ENCODE measurements around the gene BPIFB1. TPM values are rescaled to one million over a fixed set of nuclear protein-coding genes. Genes with fewer than 3 reads are reported as not detected.

BPIFB1 gene
- total and polyA plus RNA-seq, 2 donors (not counting 3 experiments of a cell fraction or from before 2014, with no cell fraction given), result not detected

DNA sequence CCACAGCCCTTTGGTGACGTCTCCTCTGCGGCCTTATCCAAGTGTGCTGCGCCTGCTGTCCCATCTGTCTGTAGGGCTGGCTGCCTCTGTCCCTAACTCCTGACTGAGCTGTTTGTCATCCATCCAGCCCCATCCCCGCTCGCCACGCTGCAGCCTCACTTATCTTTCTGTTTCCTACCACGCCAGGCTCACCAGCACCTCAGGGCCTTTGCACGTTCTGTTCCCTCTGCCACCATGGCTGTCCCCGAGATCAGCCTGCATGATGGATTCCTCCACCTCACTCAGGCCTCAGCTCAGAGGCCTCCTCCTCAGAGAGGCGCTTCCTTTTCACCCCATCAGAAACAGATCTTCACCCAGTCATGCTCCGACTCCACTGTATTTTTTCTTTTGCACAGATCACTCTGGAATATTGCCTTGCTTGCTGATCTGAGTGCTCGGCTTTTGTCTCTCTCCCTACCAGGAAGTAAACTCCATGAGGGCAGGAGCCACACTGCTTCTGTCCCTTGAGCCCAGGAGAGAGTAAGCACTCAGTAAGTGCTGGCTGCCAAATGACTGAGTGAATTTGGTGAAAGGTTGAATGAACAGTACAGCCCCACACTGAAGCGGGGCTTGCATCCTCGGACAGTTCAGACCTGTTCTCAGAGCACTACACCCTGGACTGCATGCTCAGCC lies 34.5 kb downstream of the BPIFB1 start:
- no peak for DNase-seq (ENCODE audit: low read depth, low spot score)
- no peaks in the 10 kb centered on the region for H3K9me3 ChIP-seq (replicated peaks; ENCODE audit: control insufficient read depth, insufficient read depth, low read length)
- no peaks in the 10 kb centered on the region for H3K9me1 ChIP-seq (replicated peaks; ENCODE audit: control insufficient read depth, extremely low read depth, insufficient read depth, low read length)
- no peak for FAIRE-seq
- H3K4me1 ChIP-seq (ENCODE audit: control insufficient read depth, extremely low read depth, insufficient read depth, low read length), result no peaks in the 10 kb centered on the region
- no peak overlapping the region for H3K9ac ChIP-seq (replicated peaks; ENCODE audit: extremely low read depth, insufficient read depth, low read length)
- intact Hi-C loops (cut with micrococcal nuclease) (no loop called here), dilution Hi-C loops (cut with MboI; ENCODE audit: extremely low pct_ligation_motif_present, low sequenced_read_pairs) (no loop called here)
- no peak overlapping the region for H3K4me3 ChIP-seq (replicated peaks in 1 of 3; ENCODE audit: insufficient read depth in 1 of 3, low read depth in 1 of 3, low read length in 3 of 3)
- H3K36me3 ChIP-seq (ENCODE audit: control insufficient read depth in 2 of 2, extremely low read depth in 1 of 2, insufficient read depth in 2 of 2, low read length in 2 of 2), result no peaks in the 10 kb centered on the region
- H3K27ac ChIP-seq (ENCODE audit: insufficient read depth, low read depth, low read length), result no peak overlapping the region
- POLR2A ChIA-PET, result no interaction called here
- H4K20me1 ChIP-seq (replicated peaks; ENCODE audit: control insufficient read depth, extremely low read depth, insufficient read depth, low read length), result no peaks in the 10 kb centered on the region
- TF ChIP-seq POLR2AphosphoS5 (IDR thresholded peaks at IDR 0.05; ENCODE audit: insufficient read depth, low read depth, low read length) (no peak), MYC (IDR thresholded peaks at IDR 0.05; ENCODE audit: low read depth, low read length) (no peak), FOS (IDR thresholded peaks at IDR 0.05; ENCODE audit: borderline replicate concordance, insufficient read depth, low read length) (no peak), EZH2 (IDR thresholded peaks at IDR 0.05; ENCODE audit: borderline replicate concordance, low read depth, low read length, severe bottlenecking) (no peak), GATA2 (IDR thresholded peaks at IDR 0.05; ENCODE audit: insufficient read depth, insufficient read length, low read depth, low read length) (no peak), POLR2A (IDR thresholded peaks at IDR 0.05; ENCODE audit: low read depth, low read length) (no peak), JUN (IDR thresholded peaks at IDR 0.05; ENCODE audit: borderline replicate concordance, insufficient read depth, insufficient read length, low read depth) (no peak)
- TF ChIP-seq, protein P1, sequence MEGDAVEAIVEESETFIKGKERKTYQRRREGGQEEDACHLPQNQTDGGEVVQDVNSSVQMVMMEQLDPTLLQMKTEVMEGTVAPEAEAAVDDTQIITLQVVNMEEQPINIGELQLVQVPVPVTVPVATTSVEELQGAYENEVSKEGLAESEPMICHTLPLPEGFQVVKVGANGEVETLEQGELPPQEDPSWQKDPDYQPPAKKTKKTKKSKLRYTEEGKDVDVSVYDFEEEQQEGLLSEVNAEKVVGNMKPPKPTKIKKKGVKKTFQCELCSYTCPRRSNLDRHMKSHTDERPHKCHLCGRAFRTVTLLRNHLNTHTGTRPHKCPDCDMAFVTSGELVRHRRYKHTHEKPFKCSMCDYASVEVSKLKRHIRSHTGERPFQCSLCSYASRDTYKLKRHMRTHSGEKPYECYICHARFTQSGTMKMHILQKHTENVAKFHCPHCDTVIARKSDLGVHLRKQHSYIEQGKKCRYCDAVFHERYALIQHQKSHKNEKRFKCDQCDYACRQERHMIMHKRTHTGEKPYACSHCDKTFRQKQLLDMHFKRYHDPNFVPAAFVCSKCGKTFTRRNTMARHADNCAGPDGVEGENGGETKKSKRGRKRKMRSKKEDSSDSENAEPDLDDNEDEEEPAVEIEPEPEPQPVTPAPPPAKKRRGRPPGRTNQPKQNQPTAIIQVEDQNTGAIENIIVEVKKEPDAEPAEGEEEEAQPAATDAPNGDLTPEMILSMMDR (IDR thresholded peaks at IDR 0.05; ENCODE audit: extremely low read depth in 1 of 2, insufficient read depth in 1 of 2, low read depth in 1 of 2, low read length in 2 of 2), result no peak
- TF ChIP-seq, protein P2, sequence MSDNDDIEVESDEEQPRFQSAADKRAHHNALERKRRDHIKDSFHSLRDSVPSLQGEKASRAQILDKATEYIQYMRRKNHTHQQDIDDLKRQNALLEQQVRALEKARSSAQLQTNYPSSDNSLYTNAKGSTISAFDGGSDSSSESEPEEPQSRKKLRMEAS (IDR thresholded peaks at IDR 0.05; ENCODE audit: insufficient read depth, insufficient read length), result no peak
- no TSS peak for BruUV-seq (replicated peaks)
- H3K27me3 ChIP-seq (ENCODE audit: control insufficient read depth in 2 of 2, insufficient read depth in 2 of 2, low read length in 2 of 2), result peaks cover 3 to 5% of the 10 kb centered on the region in 2 experiments
- CTCF ChIA-PET, result no interaction called here
- H3K4me2 ChIP-seq (ENCODE audit: insufficient read depth, low read length), result no peak overlapping the region
- no peaks in the 10 kb centered on the region for H3K79me2 ChIP-seq (ENCODE audit: control insufficient read depth, insufficient read depth, low read length)
- H2AFZ ChIP-seq (ENCODE audit: low read depth, low read length), result no peak overlapping the region
